PC-3 (cell line): ENCODE results near the gene PARN. TPM values are rescaled to one million over a fixed set of nuclear protein-coding genes. Genes with fewer than 3 reads are reported as not detected.
A peak's percentile ranks its signal among the peaks of the same experiment; 100 is the strongest.

ENCODE experiments used
- ATAC-seq: fragments of 200-7000 bp; cut with Tn5 transposase; 2 replicates; pipeline ENCODE4 v1.9.1; 2020; ENCODE audit warnings: mild to moderate bottlenecking, moderate library complexity
- BruUV-seq: library from RNA; stranded (reverse); fragments of 400-500 nt; replicated peaks from 2 replicates; lab custom pipeline; 2021; lab: Mats Ljungman, UMichigan
- CTCF ChIA-PET: fragments of 300-600 bp; sonication (Branson Sonifier 250); formaldehyde crosslinking; loops from one replicate; lab custom pipeline; 2022; ENCODE audit warnings: antibody characterized with exemption; lab: Charles Lee
- POLR2A ChIA-PET: fragments of 300-600 bp; sonication (Branson Sonifier 250); formaldehyde crosslinking; loops from one replicate; lab custom pipeline; 2022; ENCODE audit warnings: antibody characterized with exemption; ENCODE audit not compliant: unreplicated experiment; lab: Charles Lee
- DNase-seq: peaks from one replicate; pipeline ENCODE4 v3.0.0-alpha.2; 2015
- H2AFZ ChIP-seq: fragments of 300-600 bp; sonication (generic); 2 replicates; pipeline ENCODE4 v1.6.0; 2016; ENCODE audit warnings: antibody characterized with exemption, low read length
- H3F3A ChIP-seq: fragments of 300-600 bp; sonication (generic); one replicate; pipeline ENCODE4 v1.6.0; 2017; ENCODE audit warnings: antibody characterized with exemption, low read length, control low read depth, mild to moderate bottlenecking; ENCODE audit not compliant: unreplicated experiment
- H3K27ac ChIP-seq: fragments of 300-600 bp; sonication (generic); 2 replicates; pipeline ENCODE4 v1.5.1; 2016; ENCODE audit warnings: mild to moderate bottlenecking, low read length
- H3K27me3 ChIP-seq: fragments of 300-600 bp; sonication (generic); 2 replicates; pipeline ENCODE4 v1.6.1; 2016; ENCODE audit warnings: low read length, mixed read lengths
- H3K36me3 ChIP-seq: fragments of 300-600 bp; sonication (generic); 2 replicates; pipeline ENCODE4 v1.6.1; 2016; ENCODE audit warnings: low read depth, mixed run types, low read length, mixed read lengths
- H3K4me1 ChIP-seq: fragments of 300-600 bp; sonication (generic); 2 replicates; pipeline ENCODE4 v1.5.1; 2016; ENCODE audit warnings: low read length; ENCODE audit not compliant: insufficient read depth
- H3K4me2 ChIP-seq: fragments of 300-600 bp; sonication (generic); 2 replicates; pipeline ENCODE4 v1.6.0; 2016; ENCODE audit warnings: low read length
- H3K4me3 ChIP-seq: fragments of 300-600 bp; sonication (generic); 2 replicates; pipeline ENCODE4 v1.5.1; 2016; ENCODE audit warnings: mild to moderate bottlenecking, low read length, mixed read lengths
- H3K79me2 ChIP-seq: fragments of 300-600 bp; sonication (generic); 2 replicates; pipeline ENCODE4 v1.6.1; 2017; ENCODE audit warnings: low read length, mixed read lengths
- H3K9ac ChIP-seq: fragments of 300-600 bp; sonication (generic); 2 replicates; pipeline ENCODE4 v1.6.0; 2016; ENCODE audit warnings: mild to moderate bottlenecking, low read length
- H3K9me2 ChIP-seq: fragments of 300-600 bp; sonication (generic); replicated peaks from 2 replicates; pipeline ENCODE4 v1.6.1; 2016; ENCODE audit warnings: mixed run types, low read length, mixed read lengths
- H3K9me3 ChIP-seq: fragments of 300-600 bp; sonication (generic); 2 replicates; pipeline ENCODE4 v1.6.1; 2016; ENCODE audit warnings: low read length, mixed read lengths
- H4K20me1 ChIP-seq: fragments of 300-600 bp; sonication (generic); 2 replicates; pipeline ENCODE4 v1.6.1; 2016; ENCODE audit warnings: low read length, mixed read lengths
- CTCF ChIP-seq: fragments of 300-600 bp; sonication (generic); conservative IDR thresholded peaks from 2 replicates; pipeline ENCODE4 v1.5.1; 2017; ENCODE audit warnings: antibody characterized with exemption, low read depth, mild to moderate bottlenecking, low read length
- EZH2 ChIP-seq: fragments of 300-600 bp; sonication (generic); IDR thresholded peaks from one replicate; pipeline ENCODE4 v1.6.1; 2017; ENCODE audit warnings: antibody characterized with exemption, mild to moderate bottlenecking, low read length; ENCODE audit not compliant: unreplicated experiment
- EZH2phosphoT487 ChIP-seq: fragments of 300-600 bp; sonication (generic); IDR thresholded peaks from 2 replicates; pipeline ENCODE4 v1.6.1; 2018; ENCODE audit warnings: mild to moderate bottlenecking, antibody characterized with exemption, low read length, borderline replicate concordance
- intact Hi-C: fragments of 100-400 bp; cut with micrococcal nuclease; formaldehyde crosslinking; loops from 2 replicates; pipeline ENCODE4 v1.9.0; 2023
- total RNA-seq: library from RNA; depleted of rRNA; stranded (reverse); fragments of >200 nt; gene quantifications from 2 replicates; pipeline ENCODE4 v1.2.3, GENCODE V29; 2014

The PARN gene
- total RNA-seq, 1 experiment from 2014 or later: 34.7 TPM

- peak; percentile 53 for ATAC-seq
These were observed 65.7 kb downstream of the PARN start for GRCh38 chr16:14564323-14564722.

GRCh38 chr16:14562691-14563491, 67.2 kb downstream of the PARN start:
- Histone ChIP-seq H2AFZ (no peak overlapping the region), H3K36me3 (no peaks in the 10 kb centered on the region), H3K9me2 (no peaks in the 10 kb centered on the region), H3K9ac (no peak overlapping the region), H3K79me2 (no peaks in the 10 kb centered on the region), H4K20me1 (peaks cover 11% of the 10 kb centered on the region; the same call in 1 of the 2 replicates), H3K27me3 (no peaks in the 10 kb centered on the region), H3K4me2 (no peak overlapping the region), H3K4me3 (no peak overlapping the region), H3K4me1 (peaks cover 28% of the 10 kb centered on the region), H3F3A (peaks cover 8% of the 10 kb centered on the region), H3K9me3 (no peaks in the 10 kb centered on the region), H3K27ac (no peak overlapping the region)
- POLR2A ChIA-PET: no interaction called here
- no peak for TF ChIP-seq EZH2
- CTCF ChIA-PET: no interaction called here
- no TSS peak for BruUV-seq
- no peak for ATAC-seq
- DNase-seq: no peak
- intact Hi-C loops: no loop called here

More at GRCh38 chr16:14564323-14564722, 65.7 kb downstream of the PARN start:
- Histone ChIP-seq H3K4me2 (peak overlapping the region; percentile 74), H4K20me1 (peaks cover 11% of the 10 kb centered on the region; the same call in 1 of the 2 replicates), H2AFZ (no peak overlapping the region), H3K4me1 (peaks cover 28% of the 10 kb centered on the region), H3K27me3 (no peaks in the 10 kb centered on the region), H3K9me3 (no peaks in the 10 kb centered on the region), H3F3A (peaks cover 8% of the 10 kb centered on the region), H3K36me3 (no peaks in the 10 kb centered on the region), H3K27ac (peak overlapping the region; percentile 51), H3K79me2 (no peaks in the 10 kb centered on the region), H3K4me3 (peak overlapping the region; percentile 35; the same call in 1 of the 2 replicates), H3K9ac (no peak overlapping the region), H3K9me2 (no peaks in the 10 kb centered on the region)
- intact Hi-C loops: loop anchor here (2.0 kb wide), 1 partner anchor 14 kb away; no protein-coding TSS in a partner anchor
- POLR2A ChIA-PET: no interaction called here
- DNase-seq: peak; percentile 68
- CTCF ChIA-PET: no interaction called here
- TF ChIP-seq CTCF (no peak), EZH2 (no peak), EZH2phosphoT487 (no peak)
- no TSS peak for BruUV-seq

DNA sequence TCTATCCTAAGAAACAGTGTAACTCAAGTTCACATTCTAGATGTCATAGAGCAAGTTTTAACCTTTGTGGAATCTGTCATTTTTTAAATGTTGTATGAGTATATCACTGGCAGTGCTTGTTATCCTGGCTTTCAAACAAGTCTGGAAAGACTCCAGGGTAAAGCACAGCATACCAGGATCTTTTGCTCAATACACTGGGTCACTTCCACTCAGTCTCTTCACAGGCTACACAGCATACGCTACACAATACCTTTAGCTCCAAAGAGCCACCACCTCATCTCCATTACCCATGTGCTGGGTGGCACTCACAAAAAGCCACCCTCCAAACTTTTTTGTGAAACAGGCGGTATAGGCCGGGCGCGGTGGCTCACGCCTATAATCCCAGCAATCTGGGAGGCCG, 69.5 kb downstream of the PARN start:
- Histone ChIP-seq H3K79me2 (no peaks in the 10 kb centered on the region), H3K27me3 (no peaks in the 10 kb centered on the region), H3K9me2 (no peaks in the 10 kb centered on the region), H2AFZ (no peak overlapping the region), H3K9ac (no peak overlapping the region), H3K4me3 (no peak overlapping the region), H3K36me3 (no peaks in the 10 kb centered on the region), H3K27ac (no peak overlapping the region), H3F3A (peaks cover 2% of the 10 kb centered on the region), H3K4me2 (no peak overlapping the region), H3K9me3 (no peaks in the 10 kb centered on the region), H3K4me1 (peaks cover 18% of the 10 kb centered on the region), H4K20me1 (peaks cover 5% of the 10 kb centered on the region; the same call in 1 of the 2 replicates)
- CTCF ChIA-PET: no interaction called here
- TF ChIP-seq EZH2phosphoT487 (no peak), CTCF (no peak)
- no TSS peak for BruUV-seq
- intact Hi-C loops: no loop called here
- POLR2A ChIA-PET: no interaction called here
- ATAC-seq (no peak), DNase-seq (no peak)
